Fibroblast of gingiva (primary cell): ENCODE measurements around the gene PLPPR1.
"Not testable (repeated sequence)": the region's sequence is repeated elsewhere in the genome, so short reads cannot be mapped to it uniquely, and the experiment has no call there.

Experiments
- DNase-seq: peaks from one replicate; pipeline ENCODE4 v3.0.0-alpha.2; 2011; ENCODE audit warnings: low read depth

PLPPR1 gene

DNA sequence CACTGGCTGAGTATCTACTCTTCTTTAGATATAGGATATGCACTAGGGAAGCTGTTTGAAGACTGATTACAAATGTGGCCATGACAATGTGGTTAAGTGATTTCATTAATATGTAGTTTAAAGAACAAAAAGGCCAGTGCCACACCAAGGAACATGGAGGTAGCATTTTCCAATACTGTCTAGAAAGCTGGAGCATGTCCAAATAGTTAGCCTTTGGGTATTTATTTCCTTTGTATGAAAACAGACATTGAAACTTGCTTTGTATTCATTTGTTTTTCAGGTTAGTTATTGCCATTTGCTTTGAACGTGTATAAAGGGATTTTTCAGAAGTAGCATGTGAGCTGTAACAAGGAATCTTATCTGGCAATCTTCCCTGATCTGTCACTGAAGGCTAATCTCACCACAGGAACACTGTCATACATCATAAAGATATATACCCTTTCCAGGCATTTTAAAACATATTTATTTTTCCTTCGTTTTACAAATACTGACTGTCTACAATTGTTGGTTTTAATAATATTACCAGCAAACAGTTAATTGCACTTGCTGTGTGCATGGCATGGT is 93.4 kb downstream of the PLPPR1 start:
- no peak for DNase-seq

DNA sequence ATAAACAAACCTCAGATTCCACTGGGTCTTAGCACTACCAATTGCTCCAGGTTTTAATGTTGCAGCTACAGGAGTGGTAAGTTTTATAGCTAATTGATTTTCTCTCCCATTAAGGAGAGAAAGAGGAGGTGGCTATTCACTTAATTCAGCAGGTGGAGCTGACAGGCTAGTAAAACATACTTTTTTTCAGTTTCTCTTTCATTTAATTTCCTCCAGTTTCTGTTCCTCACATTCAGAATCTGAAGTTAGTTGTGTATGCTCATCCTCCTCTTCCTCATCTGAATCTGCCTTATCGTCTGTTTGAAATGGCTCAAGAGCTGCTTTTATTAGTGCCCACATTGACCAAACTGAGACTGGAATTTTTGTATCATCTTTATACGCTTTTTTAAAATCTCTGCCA is 98.0 kb downstream of the PLPPR1 start:
- DNase-seq: no peak

DNA sequence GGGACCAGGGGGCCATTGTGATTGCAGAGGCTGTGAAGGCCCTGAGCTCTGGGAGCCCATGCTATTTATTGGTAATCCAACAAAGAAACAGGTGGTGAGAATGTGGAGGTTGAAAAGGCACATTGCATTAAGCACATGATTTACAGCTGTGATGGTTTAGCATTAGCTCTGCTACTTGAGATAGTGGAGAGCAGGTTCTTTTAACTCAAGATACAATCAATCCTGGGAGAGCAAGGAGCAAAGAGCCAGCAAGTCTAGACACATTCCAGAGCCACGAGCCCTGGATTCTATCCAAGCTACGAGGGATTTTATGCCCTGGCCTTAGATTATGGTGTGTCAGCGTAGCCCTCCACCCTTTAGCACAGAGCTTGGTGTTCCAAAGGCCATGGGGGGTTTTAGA is 98.8 kb downstream of the PLPPR1 start:
- DNase-seq: not testable (repeated sequence)

DNA sequence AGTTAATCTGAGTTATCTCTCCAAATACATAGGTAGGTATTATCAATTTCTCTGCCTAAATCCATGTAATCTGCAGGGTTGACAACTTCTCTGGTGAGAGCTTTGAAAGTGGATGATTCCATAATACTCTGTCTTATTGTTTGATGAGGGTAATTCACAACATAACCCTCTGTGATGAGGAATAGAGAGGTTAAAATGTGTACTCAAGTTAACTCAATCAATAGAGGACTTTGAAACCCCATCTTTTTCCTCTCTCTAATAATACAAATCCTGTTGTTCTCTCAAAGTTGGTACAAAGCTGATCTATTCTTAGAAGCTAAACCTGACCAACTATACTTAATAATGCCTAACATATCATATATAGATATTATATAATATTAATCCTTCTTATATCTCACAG is 100.1 kb downstream of the PLPPR1 start:
- DNase-seq: no peak

DNA sequence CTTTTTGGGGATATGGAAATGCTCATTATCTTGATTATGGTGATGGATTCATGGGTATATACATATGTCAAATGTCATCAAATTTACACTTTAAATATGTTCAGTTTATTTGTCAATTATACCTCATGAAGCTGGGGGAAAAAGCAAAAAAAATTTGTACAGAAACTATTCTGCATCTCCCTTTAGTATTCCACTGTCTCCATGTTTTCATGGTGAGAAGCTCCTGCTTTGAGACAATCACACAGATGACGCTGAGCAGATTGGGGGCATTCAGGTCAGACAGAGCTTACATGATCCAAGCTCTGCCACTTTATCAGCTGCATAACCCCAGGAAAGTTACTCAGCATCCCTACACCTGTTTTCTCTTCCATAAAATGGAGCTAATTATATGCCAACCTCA is 101.5 kb downstream of the PLPPR1 start:
- DNase-seq: no peak

DNA sequence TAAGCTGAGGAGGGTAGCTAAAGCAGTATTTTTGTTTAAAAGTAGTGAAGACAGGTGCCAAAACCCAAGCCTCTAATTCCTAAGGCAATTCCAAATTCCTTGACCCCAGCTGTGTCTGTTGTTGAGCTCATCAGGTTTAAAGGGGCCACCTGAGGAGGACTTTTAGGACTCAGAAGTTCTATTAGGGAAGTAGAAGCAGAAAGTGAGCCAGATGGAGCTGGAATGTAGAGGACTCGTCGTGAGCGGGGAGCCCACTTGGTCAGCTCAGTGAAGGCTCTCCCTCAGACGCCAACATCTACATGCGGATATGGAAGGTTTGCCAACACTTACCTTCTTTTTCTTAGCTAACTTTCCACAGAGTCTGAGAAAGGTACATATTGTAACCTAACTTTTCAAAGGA is 102.8 kb downstream of the PLPPR1 start:
- no peak for DNase-seq

GRCh38 chr9:101132801-101133200 is 104.3 kb downstream of the PLPPR1 start:
- no peak for DNase-seq

GRCh38 chr9:101138509-101138908 is 110.0 kb downstream of the PLPPR1 start:
- no peak for DNase-seq

- DNase-seq: no peak
Measured at GRCh38 chr9:101139082-101139481, 110.6 kb downstream of the PLPPR1 start.

DNA sequence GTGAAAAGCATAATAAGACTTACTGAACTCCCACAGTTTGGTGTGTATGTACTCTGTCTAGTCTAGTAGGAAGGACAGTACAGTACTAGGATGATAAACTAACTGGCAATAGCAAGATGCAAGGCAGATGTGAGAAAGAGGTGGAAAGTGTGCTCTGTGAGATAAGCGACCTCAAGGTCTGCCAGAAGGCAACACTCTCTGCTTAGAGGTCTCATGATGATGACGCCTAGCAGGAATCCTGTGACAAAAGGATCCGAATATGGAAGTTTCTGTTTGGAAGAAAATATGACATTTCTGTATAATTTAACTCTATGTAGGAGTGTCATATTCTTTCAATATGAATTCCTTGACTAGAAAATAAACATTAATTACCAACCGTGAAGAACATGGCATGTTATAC is 112.2 kb downstream of the PLPPR1 start:
- no peak for DNase-seq

GRCh38 chr9:101146508-101146907 is 118.0 kb downstream of the PLPPR1 start:
- DNase-seq: no peak

- DNase-seq: no peak
Measured at GRCh38 chr9:101148344-101148743, 119.8 kb downstream of the PLPPR1 start.

DNA sequence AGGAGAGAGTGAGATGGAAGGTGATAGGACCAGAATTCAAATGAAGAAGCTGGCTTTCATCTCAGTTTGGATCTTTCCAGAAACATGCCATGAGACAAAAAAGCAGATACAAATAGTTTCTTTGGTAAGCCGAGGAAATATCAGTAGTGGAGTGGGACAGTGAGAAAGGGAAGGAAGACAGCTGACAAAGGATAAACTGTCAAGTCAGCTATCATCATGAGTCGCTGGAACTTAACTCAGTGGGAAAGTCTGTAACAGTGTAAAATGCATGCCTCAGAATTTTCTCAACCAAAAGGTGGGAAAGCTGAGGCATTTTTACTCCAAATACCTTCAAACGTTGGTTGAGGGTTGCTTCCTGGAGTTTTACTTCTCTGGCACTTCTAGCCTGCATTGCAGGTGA is 129.8 kb downstream of the PLPPR1 start:
- DNase-seq: no peak

- DNase-seq: no peak
Measured at GRCh38 chr9:101162231-101162630, 133.7 kb downstream of the PLPPR1 start.

- no peak for DNase-seq
Measured at GRCh38 chr9:101165131-101165530, 136.6 kb downstream of the PLPPR1 start.

DNA sequence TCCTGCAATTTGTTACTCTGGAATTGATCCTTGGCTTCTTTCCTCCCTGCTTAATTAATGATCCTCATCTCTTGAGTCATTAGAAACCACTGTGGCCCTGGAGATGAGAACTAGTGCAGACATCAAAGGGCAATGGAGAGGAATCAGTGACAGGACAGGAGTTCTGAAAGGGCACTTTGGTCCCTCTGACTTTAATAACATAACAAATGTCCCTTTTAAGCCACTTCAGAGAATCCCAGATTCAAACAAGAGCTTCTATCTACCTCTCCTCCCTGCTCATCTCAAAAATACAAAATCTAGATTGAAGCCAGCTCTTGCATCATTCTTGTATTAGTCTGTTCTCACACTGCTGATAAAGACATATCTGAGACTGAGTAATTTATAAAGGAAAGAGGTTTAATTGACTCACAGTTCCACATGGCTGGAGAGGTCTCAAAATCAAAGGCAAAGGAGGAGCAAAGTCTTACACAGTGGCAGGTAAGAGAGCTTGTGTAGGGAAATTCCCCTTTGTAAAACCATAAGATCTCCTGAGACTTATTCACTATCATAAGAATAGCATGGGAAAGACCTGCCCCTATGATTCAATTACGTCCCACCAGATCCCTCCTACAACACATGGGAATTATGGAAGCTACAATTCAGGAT is 139.1 kb downstream of the PLPPR1 start:
- no peak for DNase-seq

DNA sequence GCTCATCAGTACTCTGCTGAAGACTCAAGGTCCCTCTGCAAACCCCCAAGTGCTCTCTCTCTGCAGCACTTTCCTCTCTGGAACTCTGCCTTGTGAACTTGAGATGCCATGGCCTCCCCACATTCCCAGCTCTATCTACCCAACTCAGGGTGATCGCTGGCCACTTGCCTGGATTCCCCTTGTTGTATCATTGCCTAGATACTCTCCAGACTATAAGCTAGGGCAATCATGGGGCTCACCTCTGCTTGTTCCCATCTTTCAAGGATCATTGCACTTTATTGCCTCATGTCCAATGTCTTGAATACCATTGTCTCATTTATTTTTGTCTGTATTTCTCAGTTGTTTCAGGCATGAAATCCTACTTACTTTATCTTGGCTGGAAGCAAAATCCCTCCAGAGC is 144.1 kb downstream of the PLPPR1 start:
- DNase-seq: no peak

DNA sequence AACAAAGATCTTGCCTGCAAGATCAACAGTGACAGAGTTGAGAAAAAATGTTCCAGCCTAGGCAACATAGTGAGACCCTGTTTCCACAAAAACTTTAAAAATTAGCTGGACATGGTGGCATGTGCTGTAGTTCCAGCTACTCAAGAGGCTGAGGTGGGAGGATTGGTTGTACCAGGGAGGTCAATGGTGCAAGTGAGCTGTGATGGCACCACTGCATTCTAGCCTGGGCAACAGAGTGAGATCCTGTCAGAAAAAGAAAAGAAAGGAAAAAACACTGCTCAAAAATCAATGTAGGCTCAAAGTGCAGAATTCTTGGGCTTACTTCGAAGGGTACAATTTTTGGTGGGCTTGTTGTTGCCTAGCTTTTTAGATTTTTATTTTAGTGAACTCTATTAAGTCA is 145.4 kb downstream of the PLPPR1 start:
- no peak for DNase-seq

GRCh38 chr9:101176384-101176783 is 147.9 kb downstream of the PLPPR1 start:
- DNase-seq: no peak

DNA sequence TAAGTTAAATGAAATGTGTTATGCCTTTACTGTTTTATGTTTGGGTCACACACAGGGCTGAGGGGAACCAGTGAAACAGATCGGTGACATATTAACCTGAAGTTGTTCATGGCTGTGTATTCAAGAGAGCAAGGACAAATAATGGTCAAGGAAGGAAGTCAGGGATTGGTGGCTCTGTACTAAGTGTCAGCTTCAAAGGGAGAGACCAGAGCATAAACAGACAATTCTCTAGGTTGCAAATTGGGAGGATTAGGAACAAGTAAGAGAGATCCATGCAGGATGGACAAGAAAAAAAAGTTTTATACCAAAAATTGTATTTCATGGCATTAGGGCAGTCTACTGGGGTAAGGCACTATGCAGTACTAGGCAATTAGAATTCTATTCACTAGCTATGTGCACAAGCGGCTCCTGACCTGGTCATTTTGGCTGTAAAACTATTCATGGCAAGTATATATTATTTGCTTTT is 156.3 kb downstream of the PLPPR1 start:
- DNase-seq: no peak

GRCh38 chr9:101191723-101192122 is 163.2 kb downstream of the PLPPR1 start:
- DNase-seq: no peak

DNA sequence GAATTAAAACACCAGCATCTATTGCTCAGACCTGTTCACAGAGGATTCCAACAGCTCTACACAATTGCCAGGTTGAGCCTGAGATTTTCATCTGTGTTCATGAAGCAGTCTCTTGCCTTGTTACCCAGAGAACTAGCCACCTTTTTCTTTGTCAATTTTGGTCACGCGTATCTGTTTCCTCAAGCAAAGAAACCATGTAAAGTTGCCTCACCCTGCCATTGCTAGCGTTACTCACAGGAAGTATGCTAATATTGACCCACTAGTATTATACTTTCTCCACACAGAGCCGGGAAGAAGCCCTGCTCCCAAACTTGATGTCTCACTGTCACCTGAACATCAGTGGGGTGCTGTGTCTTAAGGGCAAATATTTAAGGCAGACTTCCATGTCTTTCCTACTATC is 168.5 kb downstream of the PLPPR1 start:
- DNase-seq: no peak

GRCh38 chr9:101200852-101201251 is 172.3 kb downstream of the PLPPR1 start:
- no peak for DNase-seq

DNA sequence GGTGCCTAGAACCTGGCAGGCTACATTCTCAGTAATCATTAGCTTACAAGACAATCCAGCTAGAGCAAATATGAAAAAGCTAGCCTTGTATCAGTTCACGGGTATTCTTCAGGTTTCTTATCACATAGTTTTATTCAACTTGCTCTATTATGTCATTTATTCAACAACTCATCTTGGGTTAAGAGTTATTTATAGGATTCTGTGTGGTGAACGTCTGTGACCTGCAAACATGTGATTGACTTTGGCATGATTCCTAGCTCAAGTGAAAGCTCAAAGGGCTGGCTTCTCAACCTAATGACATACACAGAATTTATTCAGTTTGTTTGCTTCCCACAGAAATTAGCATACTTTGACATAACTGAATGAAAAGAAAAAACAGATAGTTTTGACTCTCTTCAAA is 173.1 kb downstream of the PLPPR1 start:
- DNase-seq: no peak
